Adrenal gland (tissue), 5 donors: ENCODE data around the gene ABCF3.

Experiments
- CTCF ChIP-seq, 6 experiments: fragments of 450-650 bp in 4 of 6; fragments of 200-600 bp in 2 of 6; sonication (generic) in 1 of 6; IDR thresholded peaks; 1 replicate in 5 of 6; 2 replicates in 1 of 6; pipeline versions ENCODE4 v1.5.1 to v1.8.0; 2016 to 2021; ENCODE audit warnings: antibody characterized with exemption in 6 of 6, mild to moderate bottlenecking in 2 of 6, moderate library complexity in 1 of 6
- POLR2A ChIP-seq, 2 donors: fragments of 450-650 bp; IDR thresholded peaks; one replicate each; pipeline ENCODE4 v1.6.1; 2017; ENCODE audit warnings: antibody characterized with exemption in 2 of 2, mild to moderate bottlenecking in 2 of 2, moderate library complexity in 1 of 2
- donor health status: DM: no; HTN: no; CAD: no.

- TF ChIP-seq CTCF (IDR thresholded peaks at IDR 0.05) (no peak), POLR2A (IDR thresholded peaks at IDR 0.05) (no peak)
These were observed 25.3 kb downstream of the ABCF3 start for GRCh38 chr3:184211297-184211696.
